Raji (cell line): ENCODE results near the gene CKS1B.

Experiments used
- POLR2A ChIP-seq: IDR thresholded peaks from 2 replicates; pipeline ENCODE4 v1.6.1; 2011; ENCODE audit warnings: low read depth, low read length, control low read depth; ENCODE audit not compliant: insufficient read depth

The CKS1B gene

DNA sequence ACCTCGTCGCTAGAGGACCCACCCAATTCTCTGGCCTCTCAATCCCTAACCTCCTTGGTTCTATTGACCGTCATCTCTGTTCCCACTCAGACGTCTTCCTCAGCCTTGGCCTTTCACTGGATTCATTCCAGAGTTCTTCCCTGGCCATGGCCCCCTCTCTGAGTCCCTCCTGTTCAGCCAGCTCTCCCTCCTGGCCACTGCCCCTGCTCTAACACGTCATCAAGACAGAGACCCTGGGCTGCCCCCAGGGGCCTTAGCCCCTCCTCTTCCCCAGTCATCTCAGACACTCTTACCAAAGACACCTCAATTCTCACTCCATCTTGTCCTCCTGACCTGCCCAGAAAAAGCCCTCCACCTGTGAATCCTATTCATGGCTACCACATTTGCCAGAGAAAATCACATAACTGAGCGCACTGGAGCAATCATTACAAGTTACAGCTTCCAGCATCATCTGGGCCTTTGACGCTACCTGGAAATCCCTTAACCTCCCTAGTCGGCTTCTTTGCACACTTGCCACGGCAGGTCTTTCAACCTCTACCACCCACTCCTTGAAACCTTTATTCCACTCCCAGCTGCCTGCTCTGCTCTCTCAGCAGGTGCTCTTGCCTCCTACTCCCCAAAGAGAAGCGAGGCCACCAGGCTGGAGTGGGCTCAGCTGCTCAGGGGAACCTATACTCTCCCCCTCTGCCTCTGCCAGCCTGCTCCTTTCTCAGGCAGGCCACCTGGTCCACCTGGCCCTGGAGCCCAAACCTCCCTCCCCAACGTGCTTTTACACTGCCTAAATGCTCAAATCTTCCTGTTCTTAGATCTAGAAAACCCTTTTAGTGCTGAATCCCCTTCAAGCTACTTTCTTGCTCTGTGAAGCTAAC lies 45.1 kb downstream of the CKS1B start:
- TF ChIP-seq POLR2A: no peak

DNA sequence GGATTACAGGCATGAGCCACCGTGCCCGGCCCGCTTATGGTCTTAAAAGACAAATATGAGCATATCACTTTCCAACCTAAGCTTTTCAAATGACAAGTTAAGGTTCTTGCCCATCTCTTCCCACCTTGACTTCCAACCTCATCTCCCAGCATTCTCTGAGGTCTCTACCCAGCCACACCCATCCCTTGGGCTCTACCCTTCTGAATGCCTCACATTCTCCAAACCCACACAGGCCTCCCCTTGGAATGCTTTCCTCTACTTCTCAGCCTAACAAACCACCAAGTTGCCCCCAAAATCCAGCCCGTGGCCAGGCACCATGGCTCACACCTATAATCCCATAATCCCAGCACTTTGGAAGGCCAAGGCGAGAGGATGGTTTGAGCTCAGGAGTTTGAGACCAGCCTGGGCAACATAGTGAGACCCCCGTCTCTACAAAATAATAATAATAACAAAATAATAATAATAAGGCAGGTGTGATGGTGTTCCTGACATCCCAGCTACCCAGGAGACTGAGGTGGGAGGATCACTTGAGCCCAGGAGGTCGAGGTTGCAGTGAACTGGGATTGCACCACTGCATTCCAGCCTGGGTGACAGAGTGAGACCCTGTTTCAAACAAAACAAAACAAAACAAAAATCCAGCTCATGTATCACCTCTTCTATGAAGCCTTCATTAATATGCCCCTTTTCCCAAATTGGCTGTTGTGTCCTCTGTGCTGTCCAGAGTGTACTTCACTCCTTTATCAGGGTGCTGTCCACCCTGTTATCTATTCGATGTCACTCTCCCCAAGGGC lies 47.9 kb downstream of the CKS1B start:
- TF ChIP-seq POLR2A: no peak

DNA sequence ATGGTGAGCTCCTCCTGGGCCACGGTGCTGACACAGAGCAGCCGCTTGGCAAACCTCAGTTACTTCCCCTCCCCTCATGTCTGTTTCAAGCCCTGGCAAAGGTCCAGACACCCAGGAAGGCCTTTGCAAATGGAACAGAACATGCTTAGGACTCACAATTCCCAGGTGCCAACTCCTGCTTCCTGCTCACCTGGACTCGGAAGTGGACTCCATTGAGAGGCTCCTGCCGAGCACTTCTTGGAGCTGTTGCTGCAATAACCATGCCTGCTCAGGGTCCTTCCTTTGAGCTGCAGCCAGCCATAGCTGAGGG lies 48.4 kb downstream of the CKS1B start:
- TF ChIP-seq POLR2A: no peak

DNA sequence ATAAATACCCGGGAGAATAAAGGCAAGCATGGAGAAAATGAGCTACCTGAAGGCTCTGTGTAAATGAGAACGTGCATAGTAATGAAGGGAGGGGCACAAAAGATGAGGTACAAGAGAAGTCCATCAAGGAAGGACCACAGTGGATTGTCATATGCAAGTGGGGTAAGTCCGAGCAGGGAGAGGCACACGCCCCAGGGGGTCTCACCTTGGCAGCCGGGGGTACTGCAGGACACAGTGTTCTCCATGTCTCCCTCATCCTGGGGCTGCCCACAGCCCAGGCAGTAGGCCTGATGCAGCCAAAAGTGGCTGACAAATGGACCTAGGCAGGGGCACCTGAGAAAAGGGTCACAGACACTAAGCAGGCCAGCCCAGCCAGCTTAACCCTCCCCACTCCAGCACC lies 49.1 kb downstream of the CKS1B start:
- TF ChIP-seq POLR2A: no peak

DNA sequence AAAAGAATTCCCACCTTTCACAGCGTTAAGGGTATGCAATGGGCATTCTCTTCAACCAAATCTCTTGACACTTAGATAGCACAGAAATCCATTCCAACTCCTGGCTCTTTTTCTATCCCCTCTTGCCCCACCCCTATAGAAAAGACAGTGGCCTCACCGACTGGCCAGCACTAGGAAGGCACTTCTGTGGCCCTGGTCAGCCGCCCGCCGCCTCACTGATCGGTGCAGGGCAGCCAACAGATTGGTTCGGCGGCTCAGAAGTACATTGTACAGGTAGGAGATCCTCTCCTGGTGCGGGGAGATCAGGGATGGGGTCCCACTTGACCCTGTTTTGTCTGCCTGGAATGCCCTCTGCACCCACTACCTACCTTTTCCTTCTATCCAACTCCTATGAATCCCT lies 49.8 kb downstream of the CKS1B start:
- no peak for TF ChIP-seq POLR2A

DNA sequence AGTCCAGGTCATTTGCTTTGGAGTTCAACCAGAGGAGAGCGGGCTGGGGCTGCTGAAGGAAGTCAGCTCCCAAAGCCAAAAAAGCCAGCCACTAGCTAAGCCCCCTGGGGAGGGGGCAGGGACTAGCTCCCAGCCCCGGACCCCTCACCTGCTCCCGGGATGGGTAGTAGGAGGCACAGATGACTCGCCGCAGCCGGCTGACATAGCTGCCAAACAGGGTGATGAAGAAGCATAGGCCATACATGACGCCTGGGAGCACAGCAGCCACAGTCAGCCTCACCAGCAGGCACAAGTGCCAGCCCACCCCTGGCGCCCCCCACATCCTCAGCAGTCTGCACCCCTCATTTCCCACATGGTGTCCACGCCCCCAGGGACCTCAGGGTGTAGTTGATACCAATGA lies 51.7 kb downstream of the CKS1B start:
- TF ChIP-seq POLR2A: no peak

DNA sequence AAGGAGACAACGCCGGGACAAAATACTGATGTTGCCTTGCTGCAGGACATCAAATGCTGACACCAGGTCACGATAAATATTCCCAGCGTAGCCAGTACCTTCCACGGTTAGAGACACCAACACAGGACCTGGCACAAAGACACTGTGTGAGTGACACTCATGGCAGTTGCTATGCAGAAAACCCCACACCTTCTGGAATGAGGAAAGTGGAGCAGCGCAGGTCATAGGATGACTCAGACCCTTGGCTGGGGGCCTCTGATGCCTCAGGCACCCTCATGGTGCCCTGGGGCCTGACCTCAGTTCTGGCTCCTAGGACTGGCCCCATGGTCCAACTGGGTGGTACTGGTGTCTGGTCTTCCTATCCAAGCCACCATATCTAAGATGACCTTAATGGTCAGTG lies 52.1 kb downstream of the CKS1B start:
- TF ChIP-seq POLR2A: no peak
